Mesenchymal stem cell (in vitro differentiated cells and primary cell): ENCODE measurements around the gene P4HB.

Experiments
- DNase-seq: peaks from one replicate; pipeline ENCODE4 v3.0.0-alpha.2; 2013
- H2AFZ ChIP-seq: one replicate; pipeline ENCODE4 v1.6.1; 2013; ENCODE audit warnings: low read depth, mild to moderate bottlenecking, control low read depth, inconsistent platforms, low read length, moderate library complexity
- H2AK5ac ChIP-seq: 2 replicates; pipeline ENCODE4 v1.6.1; 2013; ENCODE audit warnings: low read length, moderate library complexity, mild to moderate bottlenecking, inconsistent platforms; ENCODE audit not compliant: severe bottlenecking
- H2BK120ac ChIP-seq: one replicate; pipeline ENCODE4 v1.6.1; 2013; ENCODE audit warnings: low read depth, mild to moderate bottlenecking, inconsistent platforms, low read length, moderate library complexity
- H2BK12ac ChIP-seq, 2 experiments: one replicate each; pipeline ENCODE4 v1.6.1; 2013; ENCODE audit warnings: inconsistent platforms in 2 of 2, low read length in 2 of 2, mild to moderate bottlenecking in 2 of 2, moderate library complexity in 2 of 2, control low read depth in 1 of 2
- H2BK15ac ChIP-seq: one replicate; pipeline ENCODE4 v1.6.1; 2013; ENCODE audit warnings: mild to moderate bottlenecking, low read depth, inconsistent platforms; ENCODE audit not compliant: poor library complexity, severe bottlenecking
- H2BK5ac ChIP-seq: 2 replicates; pipeline ENCODE4 v1.6.1; 2013; ENCODE audit warnings: low read depth, mild to moderate bottlenecking, low read length, control low read depth, inconsistent platforms; ENCODE audit not compliant: poor library complexity, severe bottlenecking
- H3K14ac ChIP-seq, 2 experiments: one replicate each; pipeline ENCODE4 v1.6.1; 2013; ENCODE audit warnings: inconsistent platforms in 2 of 2, low read length in 2 of 2, control low read depth in 1 of 2, mild to moderate bottlenecking in 1 of 2, moderate library complexity in 1 of 2
- H3K18ac ChIP-seq, 2 experiments: one replicate each; pipeline ENCODE4 v1.6.1; 2013; ENCODE audit warnings: inconsistent platforms in 2 of 2, low read length in 2 of 2, control low read depth in 1 of 2, low read depth in 1 of 2, mild to moderate bottlenecking in 1 of 2
- H3K23ac ChIP-seq, 2 experiments: one replicate each; pipeline ENCODE4 v1.6.1; 2013; ENCODE audit warnings: inconsistent platforms in 2 of 2, low read length in 2 of 2, mild to moderate bottlenecking in 2 of 2, moderate library complexity in 2 of 2, control low read depth in 1 of 2
- H3K27ac ChIP-seq: 2 replicates; pipeline ENCODE4 v1.5.1; 2013; ENCODE audit warnings: mild to moderate bottlenecking, moderate library complexity, low read length, control low read depth, inconsistent platforms; ENCODE audit not compliant: poor library complexity, severe bottlenecking
- H3K27me3 ChIP-seq, 2 experiments: 2 replicates each; pipeline versions ENCODE4 v1.6.1 to v1.7.0; 2013; ENCODE audit warnings: low read length in 2 of 2, mild to moderate bottlenecking in 2 of 2, moderate library complexity in 2 of 2, control low read depth in 1 of 2, inconsistent platforms in 1 of 2; ENCODE audit not compliant: control insufficient read depth in 1 of 2, insufficient read depth in 1 of 2
- H3K36me3 ChIP-seq, 2 experiments: 2 replicates each; pipeline versions ENCODE4 v1.6.1 to v1.7.0; 2013; ENCODE audit warnings: low read length in 2 of 2, control low read depth in 1 of 2, inconsistent platforms in 1 of 2, low read depth in 1 of 2, mild to moderate bottlenecking in 1 of 2; ENCODE audit not compliant: insufficient read depth in 2 of 2, control insufficient read depth in 1 of 2
- H3K4ac ChIP-seq, 2 experiments: one replicate each; pipeline ENCODE4 v1.6.1; 2013; ENCODE audit warnings: inconsistent platforms in 2 of 2, low read length in 2 of 2, mild to moderate bottlenecking in 2 of 2, moderate library complexity in 2 of 2, control low read depth in 1 of 2, low read depth in 1 of 2
- H3K4me1 ChIP-seq: 2 replicates; pipeline ENCODE4 v1.6.1; 2013; ENCODE audit warnings: low read depth, low read length, control low read depth; ENCODE audit not compliant: control insufficient read depth, insufficient read depth
- H3K4me2 ChIP-seq: 2 replicates; pipeline ENCODE4 v1.6.1; 2013; ENCODE audit warnings: low read length, mild to moderate bottlenecking, inconsistent platforms; ENCODE audit not compliant: poor library complexity, severe bottlenecking
- H3K4me3 ChIP-seq, 2 experiments: 2 replicates each; pipeline versions ENCODE4 v1.5.1 to v1.7.0; 2013; ENCODE audit warnings: low read length in 2 of 2, mild to moderate bottlenecking in 2 of 2, control low read depth in 1 of 2, low read depth in 1 of 2; ENCODE audit not compliant: insufficient read depth in 1 of 2
- H3K79me1 ChIP-seq: replicated peaks from 2 replicates; pipeline ENCODE4 v1.6.1; 2013; ENCODE audit warnings: mild to moderate bottlenecking, control low read depth, low read length, inconsistent platforms; ENCODE audit not compliant: poor library complexity, severe bottlenecking
- H3K9ac ChIP-seq: 2 replicates; pipeline ENCODE4 v1.7.0; 2013; ENCODE audit warnings: mild to moderate bottlenecking, low read length, moderate library complexity
- H3K9me3 ChIP-seq: 2 replicates; pipeline ENCODE4 v1.7.0; 2013; ENCODE audit warnings: mild to moderate bottlenecking, low read length; ENCODE audit not compliant: control insufficient read depth
- H4K8ac ChIP-seq: one replicate; pipeline ENCODE4 v1.6.1; 2013; ENCODE audit warnings: inconsistent platforms, mild to moderate bottlenecking, low read length, moderate library complexity
- H4K91ac ChIP-seq: one replicate; pipeline ENCODE4 v1.6.1; 2013; ENCODE audit warnings: mild to moderate bottlenecking, low read length, inconsistent platforms
- WGBS: methylation state at CpG from one replicate; pipeline ENCODE4 v1.1.7; 2013; ENCODE audit warnings: mixed read lengths; 5-methylcytosine and 5-hydroxymethylcytosine counted together

Gene P4HB

DNA sequence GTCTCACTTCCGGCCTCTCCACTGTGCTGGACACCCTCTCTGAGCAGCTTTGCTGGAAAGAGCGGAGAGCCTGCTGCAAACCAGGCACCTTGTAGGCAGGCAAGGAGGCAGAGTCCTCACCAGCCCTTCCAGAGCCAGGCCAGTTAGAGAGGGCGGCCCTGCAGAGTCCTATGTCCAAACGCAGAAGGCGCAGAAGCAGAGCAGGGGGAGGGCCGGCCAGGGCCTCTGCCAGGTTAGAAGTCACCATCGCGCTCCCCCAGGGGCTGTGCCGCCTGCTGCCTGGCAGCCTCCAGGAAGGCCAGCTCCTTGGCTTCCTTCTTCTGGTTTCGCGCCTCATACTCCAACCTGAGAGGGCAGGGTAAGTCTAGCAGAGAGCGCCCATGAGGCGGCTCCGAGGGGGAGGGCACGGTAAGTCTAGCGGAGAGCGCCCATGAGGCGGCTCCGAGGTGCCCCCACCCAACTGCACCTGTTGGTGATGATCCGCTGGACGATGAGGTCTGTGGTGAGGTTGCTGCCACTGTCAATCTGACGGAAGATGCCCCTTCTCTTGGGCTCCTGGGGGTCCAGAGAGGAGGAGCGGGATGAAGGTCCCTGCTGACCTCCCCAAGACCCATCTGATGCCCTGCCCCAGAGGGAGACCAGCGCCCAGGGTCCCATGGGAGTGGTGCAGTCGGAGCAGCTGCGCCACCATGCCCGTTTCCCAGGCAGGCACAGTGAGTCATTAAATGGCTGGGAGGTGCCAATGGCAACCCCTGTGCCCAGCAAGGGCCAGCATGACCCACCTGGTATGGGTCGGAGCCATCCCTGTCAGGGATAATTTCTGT lies 44.5 kb upstream of the P4HB start:
- H3K4me3 ChIP-seq: no peak overlapping the region
- H3K18ac ChIP-seq: no peak overlapping the region
- no peak overlapping the region for H2BK120ac ChIP-seq
- no peak overlapping the region for H2AK5ac ChIP-seq
- no peak overlapping the region for H3K27ac ChIP-seq
- no peak overlapping the region for H3K14ac ChIP-seq
- no peak overlapping the region for H4K8ac ChIP-seq
- peaks cover 14% of the 10 kb centered on the region for H3K79me1 ChIP-seq
- H3K23ac ChIP-seq: no peak overlapping the region
- no peak overlapping the region for H4K91ac ChIP-seq
- no peak overlapping the region for H3K4me2 ChIP-seq
- peaks cover 27% of the 10 kb centered on the region for H3K4me1 ChIP-seq
- DNase-seq: no peak
- peaks cover 0 to 8% of the 10 kb centered on the region in 2 experiments for H3K27me3 ChIP-seq
- H3K36me3 ChIP-seq: peaks cover 37 to 86% of the 10 kb centered on the region in 2 experiments
- H2BK5ac ChIP-seq: no peak overlapping the region
- H2BK12ac ChIP-seq: no peak overlapping the region
- H2AFZ ChIP-seq: no peak overlapping the region
- 89% methylated on average over 28 of the region's 28 CpGs for WGBS
- H3K9me3 ChIP-seq: no peaks in the 10 kb centered on the region
- H2BK15ac ChIP-seq: no peak overlapping the region
- H3K9ac ChIP-seq: no peak overlapping the region
- H3K4ac ChIP-seq: no peak overlapping the region

GRCh38 chr17:81903896-81904599 lies 43.7 kb upstream of the P4HB start:
- Histone ChIP-seq H2BK120ac (no peak overlapping the region), H2BK5ac (no peak overlapping the region), H3K79me1 (peaks cover 21% of the 10 kb centered on the region), H3K4me2 (no peak overlapping the region), H3K23ac (no peak overlapping the region), H2BK12ac (no peak overlapping the region), H3K9me3 (no peaks in the 10 kb centered on the region), H4K91ac (no peak overlapping the region), H2AFZ (no peak overlapping the region), H3K4me3 (no peak overlapping the region), H3K36me3 (peaks cover 42 to 89% of the 10 kb centered on the region in 2 experiments), H3K18ac (no peak overlapping the region), H3K4me1 (peaks cover 30% of the 10 kb centered on the region), H3K14ac (no peak overlapping the region), H2BK15ac (no peak overlapping the region), H3K9ac (no peak overlapping the region), H3K27me3 (peaks cover 0 to 8% of the 10 kb centered on the region in 2 experiments), H2AK5ac (no peak overlapping the region), H3K4ac (no peak overlapping the region), H4K8ac (no peak overlapping the region), H3K27ac (no peak overlapping the region)
- 95% methylated on average over 24 of the region's 24 CpGs for WGBS
- no peak for DNase-seq

DNA sequence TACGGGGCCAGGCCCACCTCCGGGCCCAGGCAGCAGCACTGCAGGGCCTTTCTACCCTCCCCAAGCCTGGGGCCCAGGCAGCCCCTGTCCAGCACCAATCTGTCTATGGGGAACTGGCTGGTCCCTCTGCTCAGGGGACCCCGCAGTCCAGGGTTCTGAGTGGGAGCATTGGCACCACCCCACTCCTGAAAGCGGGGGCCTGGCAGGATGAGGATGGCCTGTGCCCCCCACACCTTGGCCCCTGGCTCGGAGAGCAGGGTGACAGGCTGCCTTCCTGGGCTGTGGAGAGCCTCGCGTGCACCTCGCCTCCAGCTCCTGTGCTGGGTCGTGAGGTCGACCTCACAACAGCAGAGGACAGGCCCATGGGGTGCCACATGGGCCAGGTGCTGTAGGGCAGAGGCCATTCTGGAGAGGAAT lies 43.1 kb upstream of the P4HB start:
- H3K4ac ChIP-seq: no peak overlapping the region
- peaks cover 45 to 84% of the 10 kb centered on the region in 2 experiments for H3K36me3 ChIP-seq
- H3K79me1 ChIP-seq: peaks cover 19% of the 10 kb centered on the region
- H2AK5ac ChIP-seq: no peak overlapping the region
- H3K27ac ChIP-seq: no peak overlapping the region
- no peak overlapping the region for H3K4me3 ChIP-seq
- H3K4me1 ChIP-seq: peaks cover 34% of the 10 kb centered on the region
- no peak overlapping the region for H3K14ac ChIP-seq
- no peak overlapping the region for H2BK5ac ChIP-seq
- H3K9me3 ChIP-seq: no peaks in the 10 kb centered on the region
- no peak overlapping the region for H2AFZ ChIP-seq
- H4K91ac ChIP-seq: no peak overlapping the region
- no peak overlapping the region for H4K8ac ChIP-seq
- no peak overlapping the region for H2BK120ac ChIP-seq
- H2BK15ac ChIP-seq: no peak overlapping the region
- no peak overlapping the region for H3K23ac ChIP-seq
- peaks cover 0 to 8% of the 10 kb centered on the region in 2 experiments for H3K27me3 ChIP-seq
- H3K9ac ChIP-seq: no peak overlapping the region
- WGBS: 98% methylated on average over 10 of the region's 10 CpGs
- H3K18ac ChIP-seq: no peak overlapping the region
- H2BK12ac ChIP-seq: no peak overlapping the region
- no peak overlapping the region for H3K4me2 ChIP-seq
- DNase-seq: no peak
